HepG2 (cell line): Measurements from ENCODE around the gene LINC00237. TPM values are rescaled to one million over a fixed set of nuclear protein-coding genes. Genes with fewer than 3 reads are reported as not detected.

Source experiments
- ATAC-seq: fragments of 200-7000 bp; cut with Tn5 transposase; 3 replicates; pipeline ENCODE4 v1.9.1; 2020; ENCODE audit warnings: mild to moderate bottlenecking, moderate library complexity
- BruUV-seq: library from RNA; stranded (reverse); fragments of 400-500 nt; replicated peaks from 2 replicates; lab custom pipeline; 2021; lab: Mats Ljungman, UMichigan
- CTCF ChIA-PET: fragments of 300-600 bp; formaldehyde crosslinking; extraction: SDS; loops from one replicate; lab custom pipeline; 2021; ENCODE audit warnings: low total read pairs, inconsistent platforms, low intra/inter-chr PET ratio; lab: Yijun Ruan, JAX
- POLR2A ChIA-PET: fragments of 350-600 bp; sonication (Branson Sonifier 250); formaldehyde crosslinking; loops from one replicate; lab custom pipeline; 2020; ENCODE audit warnings: antibody characterized with exemption, inconsistent platforms; lab: Yijun Ruan, JAX
- DNase-seq: peaks from one replicate; pipeline ENCODE4 v3.0.0-alpha.2; 2015; ENCODE audit warnings: low spot score
- FAIRE-seq: peaks from 3 replicates; lab custom pipeline; 2011; peaks lifted over from hg19 to GRCh38; lab: Jason Lieb, UNC
- H2AFZ ChIP-seq: one replicate; pipeline ENCODE4 v1.6.1; 2011; ENCODE audit warnings: low read length, inconsistent platforms
- H3K27ac ChIP-seq: fragments of 300-600 bp; 3 replicates; pipeline ENCODE4 v1.8.0; 2011; ENCODE audit warnings: mixed run types, mild to moderate bottlenecking, mixed read lengths, low read length, inconsistent platforms; ENCODE audit not compliant: insufficient read depth; ENCODE audit errors: extremely low read length
- H3K27me3 ChIP-seq, 2 experiments: fragments of 200-600 bp in 1 of 2; 2 replicates in 1 of 2; 3 replicates in 1 of 2; pipeline versions ENCODE4 v1.6.0 to v1.8.0; 2011; ENCODE audit warnings: low read length in 2 of 2, mild to moderate bottlenecking in 2 of 2, moderate library complexity in 2 of 2, inconsistent platforms in 1 of 2; ENCODE audit not compliant: insufficient read depth in 2 of 2, control insufficient read depth in 1 of 2
- H3K36me3 ChIP-seq, 2 experiments: fragments of 200-600 bp in 1 of 2; replicated peaks in 1 of 2; 2 replicates in 1 of 2; 3 replicates in 1 of 2; pipeline versions ENCODE4 v1.5.1 to v1.8.0; 2011; ENCODE audit warnings: low read length in 2 of 2, inconsistent platforms in 1 of 2; ENCODE audit not compliant: insufficient read depth in 2 of 2, control insufficient read depth in 1 of 2
- H3K4me1 ChIP-seq: 2 replicates; pipeline ENCODE4 v1.5.1; 2012; ENCODE audit warnings: low read length, inconsistent platforms; ENCODE audit not compliant: insufficient read depth
- H3K4me2 ChIP-seq: 2 replicates; pipeline ENCODE4 v1.6.0; 2011; ENCODE audit warnings: low read depth, low read length, inconsistent platforms
- H3K4me3 ChIP-seq, 3 experiments: fragments of 200-600 bp in 1 of 3; sonication (generic), shearing (Covaris generic) in 1 of 3; replicated peaks in 1 of 3; 2 replicates each; pipeline ENCODE4 v1.5.1; 2011 to 2016; ENCODE audit warnings: low read length in 3 of 3, inconsistent platforms in 2 of 3, low read depth in 2 of 3, mild to moderate bottlenecking in 2 of 3, control low read depth in 1 of 3, mixed read lengths in 1 of 3; ENCODE audit not compliant: insufficient read depth in 1 of 3
- H3K79me2 ChIP-seq: one replicate; pipeline ENCODE4 v1.6.1; 2011; ENCODE audit warnings: low read length, inconsistent platforms; ENCODE audit not compliant: insufficient read depth
- H3K9ac ChIP-seq: 2 replicates; pipeline ENCODE4 v1.6.0; 2011; ENCODE audit warnings: mild to moderate bottlenecking, low read depth, low read length, inconsistent platforms; ENCODE audit not compliant: insufficient read depth
- H3K9me3 ChIP-seq: 2 replicates; pipeline ENCODE4 v1.5.1; 2012; ENCODE audit warnings: mild to moderate bottlenecking, low read length
- H4K20me1 ChIP-seq: 2 replicates; pipeline ENCODE4 v1.6.0; 2011; ENCODE audit warnings: inconsistent platforms, mild to moderate bottlenecking, low read length, moderate library complexity; ENCODE audit not compliant: insufficient read depth
- ZNF138 ChIP-seq: sonication (generic); formaldehyde crosslinking; IDR thresholded peaks from 2 replicates; pipeline ENCODE4 v1.5.0; 2020; ENCODE audit warnings: mild to moderate bottlenecking, low read depth, missing genetic modification reagents
- ZNF253 ChIP-seq: sonication (generic); formaldehyde crosslinking; IDR thresholded peaks from 2 replicates; pipeline ENCODE4 v1.8.0; 2022; ENCODE audit warnings: mild to moderate bottlenecking, missing genetic modification reagents, borderline replicate concordance
- ZNF672 ChIP-seq: sonication (generic); formaldehyde crosslinking; IDR thresholded peaks from 2 replicates; pipeline ENCODE4 v1.8.1; 2022; ENCODE audit warnings: missing genetic modification reagents
- ZSCAN21 ChIP-seq: sonication (generic); formaldehyde crosslinking; IDR thresholded peaks from 2 replicates; pipeline ENCODE4 v1.8.0; 2022; ENCODE audit warnings: mild to moderate bottlenecking, missing genetic modification reagents, moderate library complexity, borderline replicate concordance
- WGBS: methylation state at CpG from one replicate; pipeline ENCODE4 v1.1.6; 2017; ENCODE audit warnings: low lambda C conversion rate; 5-methylcytosine and 5-hydroxymethylcytosine counted together
- in situ Hi-C: cut with HindIII; loops from 2 replicates; pipeline ENCODE4 v1.10.0; 2017; ENCODE audit warnings: low pct_unique_long_range_greater_than_20kb; ENCODE audit not compliant: extremely low pct_ligation_motif_present
- intact Hi-C: fragments of 100-400 bp; cut with micrococcal nuclease; formaldehyde crosslinking; loops from one replicate; pipeline ENCODE4 v1.10.0; 2022; ENCODE audit not compliant: unreplicated experiment
- polyA plus RNA-seq, 8 experiments: library from polyadenylated mRNA; depleted of rRNA in 3 of 8; stranded (reverse) in 7 of 8; unstranded in 1 of 8; fragments of >200 nt; fragmentation: Illumina TruSeq in 4 of 8; extraction: Trizol in 4 of 8; gene quantifications; 2 replicates each; pipeline versions ENCODE4 v1.2.1 to v1.2.3, GENCODE V29; 2011 to 2016; ENCODE audit warnings: low read depth in 4 of 8, missing spikeins in 1 of 8, mixed read lengths in 1 of 8; ENCODE audit not compliant: insufficient read depth in 1 of 8
- total RNA-seq, 5 experiments: library from RNA; depleted of rRNA; stranded (reverse); fragments of >200 nt; fragmentation: Illumina TruSeq; extraction: Trizol; gene quantifications; 2 replicates each; pipeline ENCODE4 v1.2.3, GENCODE V29; 2016; ENCODE audit warnings: low read depth in 1 of 5
- TF ChIP-seq, protein P1 (sequence below): sonication (generic); formaldehyde crosslinking; IDR thresholded peaks from 2 replicates; pipeline ENCODE4 v1.4.0; 2020; ENCODE audit warnings: mild to moderate bottlenecking, missing genetic modification reagents
- TF ChIP-seq, protein P2 (sequence below): sonication (generic); formaldehyde crosslinking; conservative IDR thresholded peaks from 2 replicates; pipeline ENCODE4 v1.4.0; 2020; ENCODE audit warnings: missing genetic modification reagents

LINC00237 gene
- total and polyA plus RNA-seq, 2 of the 13 experiments (the other 11 are each of a cell fraction or from before 2014, with no cell fraction given) = not detected

DNA sequence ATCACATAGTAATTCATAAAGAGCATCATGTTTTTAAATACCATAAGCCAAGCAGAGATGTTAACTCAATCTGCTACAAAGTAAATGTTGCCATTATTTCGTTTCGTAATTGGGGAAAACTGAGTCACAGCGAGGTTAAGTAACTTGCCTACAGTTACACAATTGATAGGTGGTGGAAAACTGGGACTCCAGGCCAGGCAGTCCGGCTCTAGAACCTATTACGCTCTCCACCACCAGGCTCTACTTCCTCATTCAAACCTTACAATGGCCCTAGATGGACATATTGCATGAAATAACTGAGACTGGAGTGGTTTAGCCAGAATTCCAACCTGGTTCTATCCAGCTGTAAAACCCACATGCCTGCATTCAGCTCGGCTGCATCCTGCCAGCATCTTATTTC lies 58.2 kb downstream of the LINC00237 start:
- Histone ChIP-seq H3K36me3 (no peaks in the 10 kb centered on the region), H4K20me1 (no peaks in the 10 kb centered on the region), H2AFZ (no peak overlapping the region), H3K9ac (no peak overlapping the region)
- WGBS = 71% methylated on average over 6 of the region's 6 CpGs
- intact Hi-C loops = no loop called here
- POLR2A ChIA-PET = no interaction called here
- TF ChIP-seq ZNF672 (CRISPR knock-in tag) (no peak), ZSCAN21 (CRISPR knock-in tag) (no peak), ZNF138 (CRISPR knock-in tag) (no peak), ZNF253 (CRISPR knock-in tag) (no peak)
- TF ChIP-seq, protein P1, sequence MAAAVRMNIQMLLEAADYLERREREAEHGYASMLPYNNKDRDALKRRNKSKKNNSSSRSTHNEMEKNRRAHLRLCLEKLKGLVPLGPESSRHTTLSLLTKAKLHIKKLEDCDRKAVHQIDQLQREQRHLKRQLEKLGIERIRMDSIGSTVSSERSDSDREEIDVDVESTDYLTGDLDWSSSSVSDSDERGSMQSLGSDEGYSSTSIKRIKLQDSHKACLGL (CRISPR knock-in tag) = no peak
- TF ChIP-seq, protein P2, sequence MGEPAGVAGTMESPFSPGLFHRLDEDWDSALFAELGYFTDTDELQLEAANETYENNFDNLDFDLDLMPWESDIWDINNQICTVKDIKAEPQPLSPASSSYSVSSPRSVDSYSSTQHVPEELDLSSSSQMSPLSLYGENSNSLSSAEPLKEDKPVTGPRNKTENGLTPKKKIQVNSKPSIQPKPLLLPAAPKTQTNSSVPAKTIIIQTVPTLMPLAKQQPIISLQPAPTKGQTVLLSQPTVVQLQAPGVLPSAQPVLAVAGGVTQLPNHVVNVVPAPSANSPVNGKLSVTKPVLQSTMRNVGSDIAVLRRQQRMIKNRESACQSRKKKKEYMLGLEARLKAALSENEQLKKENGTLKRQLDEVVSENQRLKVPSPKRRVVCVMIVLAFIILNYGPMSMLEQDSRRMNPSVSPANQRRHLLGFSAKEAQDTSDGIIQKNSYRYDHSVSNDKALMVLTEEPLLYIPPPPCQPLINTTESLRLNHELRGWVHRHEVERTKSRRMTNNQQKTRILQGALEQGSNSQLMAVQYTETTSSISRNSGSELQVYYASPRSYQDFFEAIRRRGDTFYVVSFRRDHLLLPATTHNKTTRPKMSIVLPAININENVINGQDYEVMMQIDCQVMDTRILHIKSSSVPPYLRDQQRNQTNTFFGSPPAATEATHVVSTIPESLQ = no peak
- TF ChIP-seq, all 625 proteins: peak for 0
- no peak for DNase-seq
- H3K4me1 ChIP-seq = peaks cover 49% of the 10 kb centered on the region
- H3K79me2 ChIP-seq = no peaks in the 10 kb centered on the region
- CTCF ChIA-PET = interaction anchor here (1.3 to 2.7 kb wide), 2 partner anchors 188 to 458 kb away, joined by 3 to 14 read pairs; no protein-coding TSS in a partner anchor
- no peak overlapping the region for H3K4me2 ChIP-seq
- FAIRE-seq = no peak
- ATAC-seq = no peak
- H3K4me3 ChIP-seq = no peak overlapping the region
- no peak overlapping the region for H3K27ac ChIP-seq
- in situ Hi-C loops = no loop called here
- H3K9me3 ChIP-seq = no peaks in the 10 kb centered on the region
- no peaks in the 10 kb centered on the region for H3K27me3 ChIP-seq
- BruUV-seq = no TSS peak
